Pancreas (tissue), 10 donors: ENCODE measurements around the gene SLC1A2. TPM values are rescaled to one million over a fixed set of nuclear protein-coding genes. Genes with fewer than 3 reads are reported as not detected.
A peak's percentile ranks its signal among the peaks of the same experiment; 100 is the strongest.

Experiments used
- ATAC-seq, 4 donors: fragments of 200-7000 bp; cut with Tn5 transposase; one replicate each; pipeline versions ENCODE4 v1.8.0 to v1.9.1; 2020; ENCODE audit warnings: mild to moderate bottlenecking in 4 of 4, moderate library complexity in 4 of 4
- DNase-seq, 6 donors: peaks; one replicate each; pipeline ENCODE4 v3.0.0-alpha.2; 2020
- FAIRE-seq: peaks from 2 replicates; lab custom pipeline; 2012; peaks lifted over from hg19 to GRCh38; lab: Jason Lieb, UNC
- H3K27ac ChIP-seq, 4 donors: fragments of 200-600 bp; sonication (generic); 1 replicate in 3 of 4; 2 replicates in 1 of 4; pipeline versions ENCODE4 v1.5.0 to v1.8.0; 2020
- H3K27me3 ChIP-seq, 4 donors: fragments of 200-600 bp; one replicate each; pipeline ENCODE4 v1.8.0; 2021
- H3K36me3 ChIP-seq, 3 donors: fragments of 200-600 bp; sonication (generic) in 1 of 3; one replicate each; pipeline versions ENCODE4 v1.5.0 to v1.8.0; 2020 to 2021
- H3K4me1 ChIP-seq, 3 donors: fragments of 200-600 bp; one replicate each; pipeline ENCODE4 v1.8.0; 2021
- H3K4me3 ChIP-seq, 4 donors: fragments of 200-600 bp; sonication (generic) in 2 of 4; one replicate each; pipeline versions ENCODE4 v1.5.0 to v1.8.0; 2020 to 2021
- H3K9me3 ChIP-seq, 4 donors: fragments of 200-600 bp; one replicate each; pipeline ENCODE4 v1.8.0; 2021
- CTCF ChIP-seq, 4 donors: fragments of 200-600 bp; sonication (generic) in 3 of 4; IDR thresholded peaks; one replicate each; pipeline versions ENCODE4 v1.5.0 to v1.8.0; 2021; ENCODE audit warnings: antibody characterized with exemption in 4 of 4
- WGBS, 2 donors: extraction: QIAGEN DNeasy Blood & Tissue Kit; methylation state at CpG; one replicate each; pipeline ENCODE4 v1.1.7; 2013; 5-methylcytosine and 5-hydroxymethylcytosine counted together
- intact Hi-C, 3 donors: fragments of 100-400 bp; cut with DNase I; formaldehyde crosslinking; loops; one replicate each; pipeline versions ENCODE4 v1.11.1 to v1.14.2; 2022
- polyA plus RNA-seq, 2 donors: library from polyadenylated mRNA; stranded (reverse); fragments of 200-250 nt; gene quantifications; one replicate each; pipeline ENCODE4 v1.2.3, GENCODE V29; 2013
- total RNA-seq, 6 donors: library from RNA; stranded (reverse); fragmentation: NEBNext Ultra II Directional in 4 of 6; extraction: Animal tissue kit (Norgen Biotek cat#: 25700) in 4 of 6; gene quantifications; one replicate each; pipeline versions ENCODE4 v1.2.1 to v1.2.4, GENCODE V29; 2021 to 2023
- donor health status: healthy with polysubstance abuse.
- donor health status: DM: no; HTN: no; CAD: no; lungs with moderate emphysema.
- donor health status: DM: no; HTN: no; CAD: no.
- donor health status: control.
- donor health status: control.
- donor health status: Bipolar disorder and iron deficiency.
- donor health status: DM: yes; HTN: yes; CAD: no.
- donor health status: DM: no; HTN: no; CAD: no.
- donor health status: DM: no; HTN: no; CAD: no.
- donor health status: DM: yes; HTN: yes; CAD: no.

Gene SLC1A2
- total and polyA plus RNA-seq, 8 donors = 4.7 to 62.5 (median 35.3) TPM

- TF ChIP-seq CTCF (IDR thresholded peaks at IDR 0.05) = no peak
- DNase-seq (no peak), FAIRE-seq (no peak), ATAC-seq (peak in 3 of 4 donors; percentile 27 to 42 (median 28))
- H3K27me3 ChIP-seq = no peaks in the 10 kb centered on the region
- H3K9me3 ChIP-seq = no peaks in the 10 kb centered on the region
- intact Hi-C loops = no loop called here
- no peak overlapping the region for H3K4me3 ChIP-seq
- no peaks in the 10 kb centered on the region for H3K36me3 ChIP-seq
- 78 to 88% methylated on average over 3 of the region's 3 CpGs for WGBS, 2 donors
- peaks cover 0 to 5% (median 0%) of the 10 kb centered on the region in 3 donors for H3K4me1 ChIP-seq
- no peak overlapping the region for H3K27ac ChIP-seq
These were observed 89.0 kb downstream of the SLC1A2 start for GRCh38 chr11:35330156-35330889.

GRCh38 chr11:35327829-35328228 is 91.5 kb downstream of the SLC1A2 start:
- DNase-seq (no peak), ATAC-seq (no peak), FAIRE-seq (no peak)
- TF ChIP-seq CTCF (IDR thresholded peaks at IDR 0.05) = no peak
- Histone ChIP-seq H3K27ac (peak overlapping the region in 1 of 4 donors; percentile 35), H3K36me3 (no peaks in the 10 kb centered on the region), H3K9me3 (no peaks in the 10 kb centered on the region), H3K27me3 (no peaks in the 10 kb centered on the region), H3K4me3 (no peak overlapping the region), H3K4me1 (peaks cover 2 to 16% (median 6%) of the 10 kb centered on the region in 3 donors)
- intact Hi-C loops = no loop called here
- WGBS, 2 donors = 88 to 89% methylated on average over 1 of the region's 1 CpG

GRCh38 chr11:35326266-35326879 is 93.0 kb downstream of the SLC1A2 start:
- Histone ChIP-seq H3K27me3 (no peaks in the 10 kb centered on the region), H3K9me3 (no peaks in the 10 kb centered on the region), H3K4me1 (peaks cover 11 to 27% (median 16%) of the 10 kb centered on the region in 3 donors), H3K27ac (peak overlapping the region in 1 of 4 donors; percentile 35), H3K36me3 (no peaks in the 10 kb centered on the region), H3K4me3 (no peak overlapping the region)
- WGBS, 2 donors = 74 to 75% methylated on average over 3 of the region's 3 CpGs
- intact Hi-C loops = no loop called here
- FAIRE-seq (no peak), DNase-seq (no peak), ATAC-seq (peak in 3 of 4 donors; percentile 5 to 28 (median 7))
- no peak for TF ChIP-seq CTCF (IDR thresholded peaks at IDR 0.05)

GRCh38 chr11:35324981-35325380 is 94.4 kb downstream of the SLC1A2 start:
- DNase-seq (no peak), FAIRE-seq (no peak), ATAC-seq (no peak)
- Histone ChIP-seq H3K9me3 (no peaks in the 10 kb centered on the region), H3K27ac (no peak overlapping the region), H3K4me3 (no peak overlapping the region), H3K27me3 (no peaks in the 10 kb centered on the region), H3K36me3 (no peaks in the 10 kb centered on the region), H3K4me1 (peaks cover 21 to 35% (median 23%) of the 10 kb centered on the region in 3 donors)
- intact Hi-C loops = no loop called here
- 92 to 93% methylated on average over 3 of the region's 3 CpGs for WGBS, 2 donors
- TF ChIP-seq CTCF (IDR thresholded peaks at IDR 0.05) = no peak
